ENCODE measurements around the gene RING1. TPM values are rescaled to one million over a fixed set of nuclear protein-coding genes. Genes with fewer than 3 reads are reported as not detected.

RING1 gene
- total RNA-seq, 2 experiments from 2014 or later, result 26.8 to 27.5 TPM

- intact Hi-C loops (cut with micrococcal nuclease), result no loop called here
- DNase-seq (no peak), ATAC-seq (no peak)
- peaks cover 40% of the 10 kb centered on the region for H3K36me3 Mint-ChIP-seq (ENCODE audit: low read depth)
- H3K27ac Mint-ChIP-seq, result peak overlapping the region; percentile 99
- peaks cover 57% of the 10 kb centered on the region for H3K4me1 Mint-ChIP-seq (ENCODE audit: low read depth)
- TF ChIP-seq CTCF (IDR thresholded peaks at IDR 0.05), result no peak
- H3K4me3 Mint-ChIP-seq, result peak overlapping the region; percentile 98
- CTCF ChIA-PET, result interaction anchor here (1.2 kb wide), 1 partner anchor 45 kb away, joined by 4 read pairs; no protein-coding TSS in a partner anchor
- H3K27me3 Mint-ChIP-seq, result no peaks in the 10 kb centered on the region
- POLR2A ChIA-PET, result interaction anchor here (1.0 to 1.5 kb wide), 3 partner anchors 14 to 73 kb away, joined by 3 to 5 read pairs (median 3); partner anchors contain the start of gene B3GALT4
- H3K9me3 Mint-ChIP-seq, result no peaks in the 10 kb centered on the region
Observed at GRCh38 chr6:33203443-33204164, 4.7 kb upstream of the RING1 start.

- intact Hi-C loops (cut with micrococcal nuclease), result no loop called here
- ATAC-seq (no peak), DNase-seq (no peak)
- H3K4me3 Mint-ChIP-seq, result peak overlapping the region; percentile 98
- H3K36me3 Mint-ChIP-seq (ENCODE audit: low read depth), result peaks cover 43% of the 10 kb centered on the region
- POLR2A ChIA-PET, result interaction anchor here (0.8 to 2.4 kb wide), 5 partner anchors 9 to 232 kb away, joined by 3 to 18 read pairs (median 5); partner anchors contain the start of genes RGL2, RPS18, VPS52 and WDR46
- peaks cover 58% of the 10 kb centered on the region for H3K4me1 Mint-ChIP-seq (ENCODE audit: low read depth)
- CTCF ChIA-PET, result interaction anchor here (1.6 to 2.0 kb wide), 2 partner anchors 44 to 68 kb away, joined by 4 to 13 read pairs; partner anchors contain the start of genes RPS18 and VPS52
- no peaks in the 10 kb centered on the region for H3K9me3 Mint-ChIP-seq
- no peaks in the 10 kb centered on the region for H3K27me3 Mint-ChIP-seq
- H3K27ac Mint-ChIP-seq, result peak overlapping the region; percentile 99
- no peak for TF ChIP-seq CTCF (IDR thresholded peaks at IDR 0.05)
Observed at GRCh38 chr6:33204165-33204414, 4.2 kb upstream of the RING1 start.

GRCh38 chr6:33204415-33205190 is 3.7 kb upstream of the RING1 start, which contains the start of gene HSD17B8:
Gene HSD17B8, plus strand, starts transcription at chr6:33204655. Its CDS starts 14 bp downstream, at chr6:33204669.
- CTCF ChIA-PET, result interaction anchor here (0.8 to 2.0 kb wide), 4 partner anchors 12 to 186 kb away, joined by 3 to 13 read pairs (median 4); partner anchors contain the start of genes RPS18 and VPS52
- ATAC-seq (peak; percentile 56), DNase-seq (peak; percentile 98)
- TF ChIP-seq CTCF (IDR thresholded peaks at IDR 0.05), result no peak
- Mint-ChIP-seq H3K27ac (peak within 1 kb of the TSS; percentile 99), H3K4me3 (peak within 1 kb of the TSS; percentile 98), H3K4me1 (ENCODE audit: low read depth) (peaks cover 60% of the 10 kb centered on the region), H3K36me3 (ENCODE audit: low read depth) (peaks cover 47% of the 10 kb centered on the region), H3K27me3 (no peaks in the 10 kb centered on the region), H3K9me3 (no peaks in the 10 kb centered on the region)
- POLR2A ChIA-PET, result interaction anchor here (0.8 to 2.4 kb wide), 14 partner anchors 8 to 351 kb away, joined by 3 to 18 read pairs (median 4); partner anchors contain the start of genes PSMB9, RGL2, RPS18 and TAP1
- intact Hi-C loops (cut with micrococcal nuclease), result no loop called here

- Mint-ChIP-seq H3K36me3 (ENCODE audit: low read depth) (peaks cover 55% of the 10 kb centered on the region), H3K4me1 (ENCODE audit: low read depth) (peaks cover 68% of the 10 kb centered on the region), H3K27ac (peak overlapping the region; percentile 99), H3K27me3 (no peaks in the 10 kb centered on the region), H3K4me3 (peak overlapping the region; percentile 98), H3K9me3 (no peaks in the 10 kb centered on the region)
- POLR2A ChIA-PET, result interaction anchor here (0.8 to 2.4 kb wide), 15 partner anchors 8 to 352 kb away, joined by 3 to 18 read pairs (median 4); partner anchors contain the start of genes PSMB9, RPS18, TAP1 and VPS52
- CTCF ChIA-PET, result interaction anchor here (0.8 to 2.0 kb wide), 4 partner anchors 11 to 185 kb away, joined by 3 to 13 read pairs (median 4); partner anchors contain the start of genes RPS18 and VPS52
- ATAC-seq, result peak; percentile 58
- TF ChIP-seq CTCF (IDR thresholded peaks at IDR 0.05), result peak; percentile 21
- intact Hi-C loops (cut with micrococcal nuclease), result no loop called here
- peak; percentile 84 for DNase-seq
Observed at GRCh38 chr6:33205191-33206026, 2.9 kb upstream of the RING1 start.

Data from activated CD8-positive, alpha-beta T cell treated with anti-CD3 and anti-CD28 coated beads for 36 hours (primary cell).